Measurements from ENCODE around the gene COL6A2. TPM values are rescaled to one million over a fixed set of nuclear protein-coding genes. Genes with fewer than 3 reads are reported as not detected.
A peak's percentile ranks its signal among the peaks of the same experiment; 100 is the strongest.

Gene COL6A2
- total RNA-seq, 1 donor from 2014 or later, result 114 TPM

DNA sequence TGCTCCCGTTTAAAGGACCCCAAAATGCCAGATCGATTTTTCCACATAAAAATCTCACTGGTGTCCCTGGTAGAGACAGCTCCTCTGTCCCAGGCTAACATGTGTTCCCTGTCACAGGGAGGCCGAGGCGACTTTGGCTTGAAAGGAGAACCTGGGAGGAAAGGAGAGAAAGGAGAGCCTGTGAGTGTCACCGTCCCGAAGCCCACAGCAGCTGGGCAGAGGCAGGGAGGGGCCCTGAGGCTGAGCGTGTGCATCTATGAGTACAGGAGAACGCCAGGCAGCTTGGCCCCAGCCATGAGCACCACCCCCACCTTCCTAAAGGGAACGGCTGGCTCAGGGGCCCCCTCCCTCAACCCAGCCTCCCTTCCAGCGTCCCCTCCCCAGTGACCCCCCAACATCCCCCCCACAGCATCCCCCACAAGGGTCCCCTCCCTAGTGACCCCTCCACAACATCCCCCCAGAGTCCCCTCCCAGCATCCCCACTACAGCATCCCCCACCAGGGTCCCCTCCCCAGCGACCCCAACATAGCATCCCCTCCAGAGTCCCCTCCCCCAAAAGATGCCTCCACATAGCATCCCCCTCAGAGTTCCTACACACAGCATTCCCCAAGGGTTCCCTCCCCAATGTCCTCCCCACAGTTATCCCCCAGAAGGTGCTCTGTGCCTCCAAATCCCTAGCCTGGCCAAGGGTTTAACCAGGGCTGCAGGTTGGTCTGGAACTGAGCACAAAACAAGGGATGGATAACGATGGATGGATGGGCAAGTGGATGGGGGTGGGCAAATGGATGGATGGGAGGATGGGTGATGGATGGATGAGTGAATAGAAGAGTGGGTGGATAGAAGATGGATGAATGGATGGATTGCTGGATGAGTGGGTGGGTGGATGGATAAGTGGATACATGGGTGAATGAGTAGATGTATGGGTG is 25.1 kb downstream of the COL6A2 start:
- no peaks in the 10 kb centered on the region for H3K27me3 Mint-ChIP-seq

DNA sequence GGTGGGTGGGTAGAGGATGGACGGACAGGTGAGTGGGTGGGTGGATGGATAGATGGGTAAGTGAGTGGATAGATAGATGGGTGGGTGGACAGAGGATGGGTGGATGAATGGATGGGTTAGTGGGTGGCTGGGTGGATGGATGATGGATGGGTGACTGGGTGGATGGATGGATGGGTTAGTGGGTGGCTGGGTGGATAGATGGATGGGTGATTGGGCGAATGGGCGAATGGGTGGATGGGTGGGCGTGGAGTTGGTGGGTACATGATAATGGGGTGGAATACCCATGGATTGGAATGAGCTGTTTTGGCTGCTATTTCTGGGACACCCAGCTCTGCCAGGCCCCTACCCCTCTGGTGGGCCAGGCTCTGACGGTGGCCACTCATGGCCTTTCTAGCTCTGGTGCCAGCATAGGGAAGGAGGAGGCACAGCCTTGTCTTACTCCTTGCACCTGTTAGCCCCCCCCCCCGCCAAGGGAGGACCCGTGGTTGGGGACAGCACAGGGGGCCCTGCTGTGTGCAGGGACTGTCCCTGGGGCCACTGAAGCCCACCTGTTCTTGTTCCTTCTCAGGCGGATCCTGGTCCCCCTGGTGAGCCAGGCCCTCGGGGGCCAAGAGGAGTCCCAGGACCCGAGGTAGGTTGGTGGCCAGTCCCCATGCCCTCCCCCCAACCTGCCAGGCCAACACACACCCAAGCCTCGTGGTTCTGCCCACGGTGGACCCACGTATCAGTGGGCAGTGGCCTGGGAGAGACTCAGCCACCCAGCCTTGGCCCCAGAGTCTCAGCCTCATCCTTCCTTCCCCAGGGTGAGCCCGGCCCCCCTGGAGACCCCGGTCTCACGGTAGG is 26.4 kb downstream of the COL6A2 start:
- H3K27me3 Mint-ChIP-seq, result no peaks in the 10 kb centered on the region
- H3K9me3 Mint-ChIP-seq, result no peaks in the 10 kb centered on the region
- peaks cover 8% of the 10 kb centered on the region for H3K4me1 Mint-ChIP-seq (ENCODE audit: unreplicated experiment)
- DNase-seq (ENCODE audit: extremely low spot score, unreplicated experiment), result peak; percentile 57
- no peak overlapping the region for H3K4me3 Mint-ChIP-seq
- TF ChIP-seq, protein P1, sequence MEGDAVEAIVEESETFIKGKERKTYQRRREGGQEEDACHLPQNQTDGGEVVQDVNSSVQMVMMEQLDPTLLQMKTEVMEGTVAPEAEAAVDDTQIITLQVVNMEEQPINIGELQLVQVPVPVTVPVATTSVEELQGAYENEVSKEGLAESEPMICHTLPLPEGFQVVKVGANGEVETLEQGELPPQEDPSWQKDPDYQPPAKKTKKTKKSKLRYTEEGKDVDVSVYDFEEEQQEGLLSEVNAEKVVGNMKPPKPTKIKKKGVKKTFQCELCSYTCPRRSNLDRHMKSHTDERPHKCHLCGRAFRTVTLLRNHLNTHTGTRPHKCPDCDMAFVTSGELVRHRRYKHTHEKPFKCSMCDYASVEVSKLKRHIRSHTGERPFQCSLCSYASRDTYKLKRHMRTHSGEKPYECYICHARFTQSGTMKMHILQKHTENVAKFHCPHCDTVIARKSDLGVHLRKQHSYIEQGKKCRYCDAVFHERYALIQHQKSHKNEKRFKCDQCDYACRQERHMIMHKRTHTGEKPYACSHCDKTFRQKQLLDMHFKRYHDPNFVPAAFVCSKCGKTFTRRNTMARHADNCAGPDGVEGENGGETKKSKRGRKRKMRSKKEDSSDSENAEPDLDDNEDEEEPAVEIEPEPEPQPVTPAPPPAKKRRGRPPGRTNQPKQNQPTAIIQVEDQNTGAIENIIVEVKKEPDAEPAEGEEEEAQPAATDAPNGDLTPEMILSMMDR (conservative IDR thresholded peaks at IDR 0.05), result no peak
- H3K27ac Mint-ChIP-seq, result no peak overlapping the region
- peaks cover 3% of the 10 kb centered on the region for H3K36me3 Mint-ChIP-seq

More for the DNA sequence above, 25.1 kb downstream of the COL6A2 start:
- DNase-seq (ENCODE audit: extremely low spot score, unreplicated experiment), result peak; percentile 48
- Mint-ChIP-seq H3K4me1 (ENCODE audit: unreplicated experiment) (peaks cover 5% of the 10 kb centered on the region), H3K4me3 (no peak overlapping the region), H3K36me3 (peaks cover 3% of the 10 kb centered on the region), H3K27ac (no peak overlapping the region), H3K9me3 (no peaks in the 10 kb centered on the region)
- TF ChIP-seq, protein P1 (conservative IDR thresholded peaks at IDR 0.05), result no peak

DNA sequence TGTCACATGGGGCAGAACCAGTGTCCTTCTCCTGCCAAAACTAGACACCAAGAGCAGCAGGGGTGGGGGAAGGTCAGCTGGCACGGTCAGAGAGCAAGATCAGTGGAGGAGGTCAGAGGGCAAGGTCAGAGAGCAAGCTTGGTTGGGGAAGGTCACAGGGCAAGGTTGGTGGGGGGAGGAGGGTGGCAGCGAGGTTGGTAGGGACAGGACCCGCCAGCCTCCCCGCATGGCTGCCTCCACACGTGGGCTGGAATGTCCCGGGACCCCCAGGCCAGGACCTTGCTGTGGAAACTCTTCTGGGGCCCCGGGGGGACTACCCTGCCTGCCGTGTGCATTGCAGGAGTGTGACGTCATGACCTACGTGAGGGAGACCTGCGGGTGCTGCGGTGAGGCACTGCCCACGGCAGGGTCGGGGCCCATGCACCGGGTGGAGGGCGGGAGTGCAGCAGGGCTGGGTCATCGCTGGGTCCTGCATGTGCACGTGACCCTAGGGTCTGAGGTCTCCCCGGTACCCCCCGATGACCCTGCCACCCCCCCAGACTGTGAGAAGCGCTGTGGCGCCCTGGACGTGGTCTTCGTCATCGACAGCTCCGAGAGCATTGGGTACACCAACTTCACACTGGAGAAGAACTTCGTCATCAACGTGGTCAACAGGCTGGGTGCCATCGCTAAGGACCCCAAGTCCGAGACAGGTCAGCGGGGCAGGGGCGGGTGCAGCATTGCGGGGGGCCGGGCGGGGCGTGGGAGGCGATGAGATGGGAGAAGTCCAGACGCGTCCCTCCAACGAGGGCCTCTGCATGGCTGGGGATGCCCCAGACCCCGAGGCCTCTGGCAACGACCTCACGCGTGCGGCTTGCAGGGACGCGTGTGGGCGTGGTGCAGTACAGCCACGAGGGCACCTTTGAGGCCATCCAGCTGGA is 27.3 kb downstream of the COL6A2 start:
- Mint-ChIP-seq H3K36me3 (peaks cover 3% of the 10 kb centered on the region), H3K9me3 (no peaks in the 10 kb centered on the region), H3K27me3 (no peaks in the 10 kb centered on the region), H3K4me1 (ENCODE audit: unreplicated experiment) (peaks cover 8% of the 10 kb centered on the region), H3K27ac (no peak overlapping the region), H3K4me3 (no peak overlapping the region)
- TF ChIP-seq, protein P1 (conservative IDR thresholded peaks at IDR 0.05), result no peak
- peak; percentile 66 for DNase-seq (ENCODE audit: extremely low spot score, unreplicated experiment)

DNA sequence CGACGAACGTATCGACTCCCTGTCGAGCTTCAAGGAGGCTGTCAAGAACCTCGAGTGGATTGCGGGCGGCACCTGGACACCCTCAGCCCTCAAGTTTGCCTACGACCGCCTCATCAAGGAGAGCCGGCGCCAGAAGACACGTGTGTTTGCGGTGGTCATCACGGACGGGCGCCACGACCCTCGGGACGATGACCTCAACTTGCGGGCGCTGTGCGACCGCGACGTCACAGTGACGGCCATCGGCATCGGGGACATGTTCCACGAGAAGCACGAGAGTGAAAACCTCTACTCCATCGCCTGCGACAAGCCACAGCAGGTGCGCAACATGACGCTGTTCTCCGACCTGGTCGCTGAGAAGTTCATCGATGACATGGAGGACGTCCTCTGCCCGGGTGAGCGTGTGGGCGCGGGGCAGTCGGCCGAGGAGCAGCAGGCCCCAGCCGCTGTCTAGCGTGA is 28.0 kb downstream of the COL6A2 start:
- Mint-ChIP-seq H3K9me3 (no peaks in the 10 kb centered on the region), H3K27me3 (no peaks in the 10 kb centered on the region), H3K4me1 (ENCODE audit: unreplicated experiment) (peaks cover 8% of the 10 kb centered on the region), H3K27ac (no peak overlapping the region), H3K36me3 (peaks cover 3% of the 10 kb centered on the region), H3K4me3 (no peak overlapping the region)
- DNase-seq (ENCODE audit: extremely low spot score, unreplicated experiment), result no peak
- TF ChIP-seq, protein P1 (conservative IDR thresholded peaks at IDR 0.05), result no peak
